HUES6 (cell line): ENCODE results near the gene ACOXL.

Experiments
- H3K27ac ChIP-seq: 2 replicates; pipeline ENCODE4 v1.7.0; 2013; ENCODE audit warnings: low read depth, mild to moderate bottlenecking, low read length, inconsistent platforms
- H3K27me3 ChIP-seq: 2 replicates; pipeline ENCODE4 v1.6.1; 2013; ENCODE audit warnings: low read length; ENCODE audit not compliant: control insufficient read depth, insufficient read depth
- H3K36me3 ChIP-seq: 2 replicates; pipeline ENCODE4 v1.6.1; 2013; ENCODE audit warnings: low read length; ENCODE audit not compliant: control insufficient read depth, insufficient read depth
- H3K4me1 ChIP-seq: 2 replicates; pipeline ENCODE4 v1.6.1; 2013; ENCODE audit warnings: low read length; ENCODE audit not compliant: control insufficient read depth, insufficient read depth
- H3K4me3 ChIP-seq: 2 replicates; pipeline ENCODE4 v1.5.1; 2013; ENCODE audit warnings: low read depth, low read length
- H3K9ac ChIP-seq: one replicate; pipeline ENCODE4 v1.6.1; 2013; ENCODE audit warnings: mild to moderate bottlenecking, low read length
- H3K9me3 ChIP-seq: 2 replicates; pipeline ENCODE4 v1.6.1; 2013; ENCODE audit warnings: low read depth, low read length; ENCODE audit not compliant: control insufficient read depth, insufficient read depth

Gene ACOXL

DNA sequence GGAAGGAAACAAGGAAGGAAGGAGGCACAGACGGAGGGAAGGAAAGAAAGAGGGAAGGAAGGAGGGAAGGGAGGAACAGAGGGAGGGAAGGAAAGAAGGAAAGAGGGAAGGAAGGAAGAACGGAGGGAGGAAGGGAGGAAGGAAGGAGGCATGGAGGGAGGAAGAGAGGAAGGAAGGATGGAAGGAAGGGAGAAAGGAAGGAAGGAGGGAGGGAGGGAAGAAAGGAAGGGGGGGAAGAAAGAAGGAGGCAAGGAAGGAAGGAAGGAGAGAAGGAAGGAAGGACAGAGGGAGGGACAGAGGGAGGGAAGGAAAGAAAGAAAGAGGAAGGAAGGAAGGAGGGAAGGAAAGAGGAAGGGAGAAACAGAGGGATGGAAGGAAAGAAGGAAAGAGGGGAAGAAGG, 7.6 kb upstream of the ACOXL start:
- Histone ChIP-seq H3K4me1 (peaks cover 20% of the 10 kb centered on the region), H3K9me3 (no peaks in the 10 kb centered on the region), H3K36me3 (no peaks in the 10 kb centered on the region), H3K27me3 (no peaks in the 10 kb centered on the region), H3K27ac (no peak overlapping the region), H3K4me3 (no peak overlapping the region), H3K9ac (no peak overlapping the region)

DNA sequence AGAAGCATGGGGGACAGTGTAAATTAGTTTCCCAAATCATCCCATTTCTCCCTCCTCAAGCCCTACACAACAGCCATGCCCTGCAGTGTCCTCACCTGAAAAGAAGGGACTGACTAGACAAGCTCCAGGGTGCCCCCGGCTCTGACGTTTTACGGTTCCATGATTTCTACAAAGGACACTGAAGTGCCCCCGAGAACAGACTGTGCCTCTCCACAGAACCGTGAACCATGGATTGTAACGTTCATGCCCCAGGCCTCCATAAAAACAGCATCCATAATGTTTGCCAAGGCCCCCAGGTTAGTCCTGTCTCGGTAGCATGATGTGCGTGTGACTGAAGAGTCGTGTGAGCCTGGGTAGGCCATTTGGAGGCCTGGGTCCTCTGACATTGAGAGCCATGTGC, 7.0 kb upstream of the ACOXL start:
- no peaks in the 10 kb centered on the region for H3K9me3 ChIP-seq
- H3K9ac ChIP-seq = no peak overlapping the region
- no peaks in the 10 kb centered on the region for H3K36me3 ChIP-seq
- no peak overlapping the region for H3K27ac ChIP-seq
- peaks cover 20% of the 10 kb centered on the region for H3K4me1 ChIP-seq
- no peak overlapping the region for H3K4me3 ChIP-seq
- no peaks in the 10 kb centered on the region for H3K27me3 ChIP-seq

DNA sequence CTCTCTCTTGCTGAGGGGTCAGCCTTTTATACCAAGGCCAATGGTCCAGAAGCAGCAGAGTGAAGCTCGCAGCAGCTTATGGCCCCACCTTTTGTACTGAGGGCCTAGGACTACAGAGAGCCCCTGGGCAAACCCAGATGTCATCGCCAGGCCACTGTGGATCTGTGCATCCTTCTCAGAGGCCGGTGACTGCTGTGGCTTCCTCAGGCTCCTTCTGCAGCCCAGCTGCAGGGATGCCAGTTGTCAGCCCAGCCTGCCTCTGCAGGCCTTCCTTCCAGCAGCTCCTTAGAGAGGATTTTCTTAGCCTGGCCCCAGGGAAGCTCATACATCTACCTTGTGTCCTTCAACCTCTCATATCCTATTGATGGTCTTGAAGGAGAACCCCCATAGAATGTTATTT, 6.5 kb upstream of the ACOXL start:
- H3K9ac ChIP-seq = no peak overlapping the region
- no peaks in the 10 kb centered on the region for H3K27me3 ChIP-seq
- no peaks in the 10 kb centered on the region for H3K9me3 ChIP-seq
- H3K27ac ChIP-seq = no peak overlapping the region
- H3K4me3 ChIP-seq = no peak overlapping the region
- H3K4me1 ChIP-seq = peaks cover 24% of the 10 kb centered on the region
- no peaks in the 10 kb centered on the region for H3K36me3 ChIP-seq

DNA sequence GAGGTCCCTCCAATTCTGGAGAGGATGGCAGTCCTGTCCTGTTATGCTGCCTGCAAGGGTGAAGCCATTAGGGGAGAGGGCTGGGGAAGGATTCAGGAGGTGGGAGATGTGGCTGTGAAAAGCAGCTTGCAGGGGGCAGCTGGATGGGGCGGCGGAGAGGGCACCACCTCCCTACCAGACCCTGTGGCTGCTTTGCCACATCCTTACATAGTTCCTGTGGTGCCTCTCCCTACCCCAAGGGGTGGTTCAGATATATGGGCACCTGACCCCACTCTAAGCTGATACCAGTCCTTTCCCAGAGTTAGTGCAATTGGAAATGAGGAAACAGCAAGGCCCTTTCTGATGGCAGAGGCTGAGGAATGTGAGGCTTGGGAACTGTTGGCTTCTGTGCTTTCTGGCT, 6.1 kb upstream of the ACOXL start:
- no peak overlapping the region for H3K4me3 ChIP-seq
- H3K9ac ChIP-seq = no peak overlapping the region
- H3K4me1 ChIP-seq = peaks cover 28% of the 10 kb centered on the region
- no peaks in the 10 kb centered on the region for H3K9me3 ChIP-seq
- H3K27ac ChIP-seq = no peak overlapping the region
- H3K27me3 ChIP-seq = peaks cover 2% of the 10 kb centered on the region; the same call in 1 of the 2 replicates
- no peaks in the 10 kb centered on the region for H3K36me3 ChIP-seq

DNA sequence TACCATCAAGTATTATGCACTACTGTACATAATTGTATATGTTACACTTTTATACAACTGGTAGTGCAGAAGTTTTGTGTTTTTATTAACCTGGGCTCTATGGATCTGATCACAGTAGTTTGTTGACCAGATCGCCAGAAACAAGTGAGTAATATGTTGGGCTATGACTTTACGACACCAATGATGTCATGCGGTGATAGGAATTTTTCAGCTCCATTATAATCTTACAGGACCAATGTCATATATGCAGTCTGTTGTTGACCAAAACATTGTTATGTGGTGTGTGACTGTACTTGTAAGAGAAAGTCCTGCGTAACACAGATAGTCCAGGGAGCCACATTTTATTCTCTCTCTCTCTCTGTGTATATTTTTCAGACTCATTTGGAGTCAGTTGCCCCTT, 4.5 kb upstream of the ACOXL start:
- H3K4me1 ChIP-seq = peaks cover 37% of the 10 kb centered on the region

DNA sequence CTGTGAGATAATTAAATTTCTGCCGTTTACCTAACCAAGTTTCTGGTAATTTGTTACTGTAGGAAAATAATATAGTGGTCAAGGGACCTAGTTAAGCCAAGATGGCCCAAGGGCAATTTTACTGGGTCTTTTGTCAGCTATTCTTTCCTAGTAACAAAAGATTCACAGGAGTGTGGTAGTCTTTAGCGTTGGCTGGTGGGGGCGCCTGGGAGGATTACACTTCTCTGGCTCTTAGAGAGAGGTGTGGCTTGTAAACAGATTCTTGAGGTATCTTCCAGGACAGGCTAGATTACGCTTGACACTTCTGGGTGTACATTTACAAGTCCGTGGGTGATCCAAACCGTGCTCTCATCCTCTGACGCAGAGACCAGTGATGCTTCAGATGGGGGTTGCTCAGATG, 3.3 kb upstream of the ACOXL start:
- H3K4me3 ChIP-seq = no peak overlapping the region
- H3K9ac ChIP-seq = no peak overlapping the region
- H3K27me3 ChIP-seq = peaks cover 28% of the 10 kb centered on the region
- H3K36me3 ChIP-seq = no peaks in the 10 kb centered on the region
- peaks cover 39% of the 10 kb centered on the region for H3K4me1 ChIP-seq
- no peak overlapping the region for H3K27ac ChIP-seq
- H3K9me3 ChIP-seq = peaks cover 3% of the 10 kb centered on the region; the same call in 1 of the 2 replicates

More for the DNA sequence above, 4.5 kb upstream of the ACOXL start:
- Histone ChIP-seq H3K27me3 (peaks cover 18% of the 10 kb centered on the region; the same call in 1 of the 2 replicates), H3K27ac (no peak overlapping the region), H3K4me3 (no peak overlapping the region), H3K36me3 (no peaks in the 10 kb centered on the region), H3K9ac (no peak overlapping the region), H3K9me3 (peaks cover 3% of the 10 kb centered on the region; the same call in 1 of the 2 replicates)

DNA sequence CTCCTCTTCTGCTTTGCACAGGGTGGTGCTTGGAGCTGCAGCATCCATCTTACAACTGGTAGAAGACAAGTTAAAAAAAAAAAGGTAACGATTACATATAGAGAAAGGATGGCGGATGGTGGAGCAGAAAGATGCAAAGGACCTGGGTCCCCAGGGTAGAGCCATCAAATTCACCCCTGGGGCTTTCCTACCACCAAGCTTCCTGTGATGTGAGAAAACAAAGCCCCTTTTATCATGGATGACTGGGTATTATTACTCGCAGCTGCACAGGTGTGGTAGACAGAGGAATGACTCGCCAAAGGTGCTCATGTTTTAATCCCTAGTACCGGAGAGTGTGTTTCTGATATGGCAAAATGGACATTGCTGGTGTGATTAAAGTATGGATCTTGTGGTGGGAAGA, 1.3 kb upstream of the ACOXL start:
- Histone ChIP-seq H3K9ac (peak overlapping the region; percentile 29), H3K4me1 (peaks cover 50% of the 10 kb centered on the region), H3K36me3 (no peaks in the 10 kb centered on the region), H3K27ac (no peak overlapping the region), H3K27me3 (peaks cover 39% of the 10 kb centered on the region), H3K4me3 (peak overlapping the region; percentile 28; the same call in 1 of the 2 replicates), H3K9me3 (peaks cover 3% of the 10 kb centered on the region; the same call in 1 of the 2 replicates)

DNA sequence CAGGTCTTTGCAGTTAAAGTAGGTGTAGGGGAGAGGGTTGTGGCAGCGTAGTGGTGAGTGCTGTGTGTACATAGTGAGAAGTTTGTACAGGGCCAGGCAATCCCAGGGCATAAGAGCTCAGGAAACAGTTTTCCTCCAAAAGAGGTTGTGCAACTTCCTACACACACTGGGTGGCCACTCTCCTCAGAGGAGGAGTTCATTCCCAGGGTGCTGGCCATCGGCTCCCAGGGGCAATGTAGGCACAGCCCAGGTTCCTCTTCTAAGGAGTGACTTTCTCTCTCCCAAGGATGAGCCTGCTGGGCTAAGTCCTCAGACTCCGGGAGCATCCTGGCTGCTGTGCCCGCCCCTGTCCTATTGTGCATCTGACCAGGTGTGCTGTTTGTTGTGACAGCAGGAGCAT, 3.0 kb downstream of the ACOXL start:
- Histone ChIP-seq H3K27ac (no peak overlapping the region), H3K36me3 (no peaks in the 10 kb centered on the region), H3K9ac (no peak overlapping the region), H3K27me3 (peaks cover 39% of the 10 kb centered on the region), H3K4me3 (0 out of 2 replicates have a peak overlapping the region, but pooled peaks have one; percentile 3), H3K9me3 (peaks cover 3% of the 10 kb centered on the region; the same call in 1 of the 2 replicates), H3K4me1 (peaks cover 52% of the 10 kb centered on the region)

DNA sequence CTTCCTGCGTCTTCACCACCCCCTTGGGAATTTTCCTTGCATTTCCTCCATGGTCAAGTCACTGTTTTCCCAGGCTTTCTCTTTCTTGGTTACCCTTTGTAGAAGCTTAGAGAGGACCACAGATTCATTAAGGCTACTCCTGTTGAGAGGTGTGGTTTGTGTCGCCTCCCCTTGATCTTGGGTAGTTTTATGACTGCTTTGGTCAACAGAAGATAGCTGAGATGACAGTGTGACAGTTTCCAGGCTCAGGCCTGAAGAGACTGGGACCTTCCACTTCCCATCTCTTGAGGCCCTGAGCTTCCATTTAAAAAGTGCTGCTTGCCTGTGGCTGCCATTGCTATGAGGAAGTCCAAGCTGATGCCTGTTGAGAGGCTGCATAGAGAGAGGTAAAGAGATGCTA, 5.4 kb downstream of the ACOXL start:
- Histone ChIP-seq H3K36me3 (no peaks in the 10 kb centered on the region), H3K9me3 (no peaks in the 10 kb centered on the region), H3K27ac (no peak overlapping the region), H3K4me1 (peaks cover 54% of the 10 kb centered on the region), H3K9ac (no peak overlapping the region), H3K4me3 (no peak overlapping the region), H3K27me3 (peaks cover 22% of the 10 kb centered on the region)

DNA sequence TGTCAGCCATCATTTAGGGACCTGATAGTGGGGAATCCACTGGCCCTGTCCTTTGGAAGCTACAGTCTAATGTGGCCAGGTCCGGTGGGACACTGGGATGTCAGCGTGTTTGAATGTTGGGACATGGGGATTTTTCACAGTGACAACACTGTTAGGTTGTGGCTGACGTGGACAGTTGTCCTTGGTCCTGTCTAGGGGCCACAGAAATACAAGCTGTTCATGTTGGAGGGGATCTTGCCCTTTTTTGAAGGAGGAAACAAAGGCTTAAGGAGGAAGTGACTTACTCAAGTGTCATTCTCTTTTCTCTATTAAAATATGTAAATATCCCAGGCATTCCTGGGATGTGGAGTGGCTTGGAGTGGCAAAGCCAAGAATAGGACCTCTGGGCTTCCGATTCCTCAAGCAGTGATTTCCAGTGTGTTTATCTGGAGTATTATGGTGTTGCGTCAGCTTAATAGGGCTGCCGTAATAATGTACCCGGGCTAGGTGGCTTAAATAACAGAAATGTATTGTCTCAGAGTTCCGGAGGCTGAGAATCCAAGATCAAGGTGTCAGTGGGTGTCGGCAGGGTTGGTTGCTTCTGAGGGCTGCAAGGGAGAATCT, 8.5 kb downstream of the ACOXL start:
- Histone ChIP-seq H3K27me3 (no peaks in the 10 kb centered on the region), H3K27ac (no peak overlapping the region; the same call in 1 of the 2 replicates), H3K9me3 (0 out of 2 replicates have a peak, but pooled peaks cover 2% of the 10 kb centered on the region), H3K36me3 (no peaks in the 10 kb centered on the region), H3K9ac (no peak overlapping the region), H3K4me1 (peaks cover 60% of the 10 kb centered on the region), H3K4me3 (no peak overlapping the region)

DNA sequence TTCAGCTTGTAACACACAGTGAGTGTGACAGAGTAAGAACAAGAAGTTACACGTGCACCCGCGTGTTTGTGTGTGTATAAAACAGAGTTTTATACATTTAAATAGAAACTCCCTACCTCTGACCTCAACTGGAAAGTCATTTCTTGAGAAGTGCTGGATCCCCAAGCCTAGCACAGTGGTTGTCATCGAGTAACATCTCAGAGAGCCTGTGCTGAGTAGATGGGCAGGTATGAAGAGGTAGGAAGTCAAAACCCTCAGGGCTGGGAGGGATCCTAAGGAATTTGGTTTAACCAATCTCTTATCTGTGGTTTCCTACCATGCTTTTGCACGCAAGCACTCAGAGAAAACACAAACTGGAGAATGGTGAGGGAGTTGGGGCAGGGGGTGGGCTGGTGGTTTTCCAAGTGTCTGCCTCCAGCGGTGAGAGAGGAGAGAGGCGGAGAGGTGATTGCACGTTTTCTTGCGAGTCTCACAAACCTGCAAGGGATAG, 9.2 kb downstream of the ACOXL start:
- H3K27ac ChIP-seq = no peak overlapping the region; the same call in 1 of the 2 replicates
- no peak overlapping the region for H3K4me3 ChIP-seq
- H3K36me3 ChIP-seq = no peaks in the 10 kb centered on the region
- H3K9me3 ChIP-seq = 0 out of 2 replicates have a peak, but pooled peaks cover 2% of the 10 kb centered on the region
- no peak overlapping the region for H3K9ac ChIP-seq
- no peaks in the 10 kb centered on the region for H3K27me3 ChIP-seq
- peaks cover 66% of the 10 kb centered on the region for H3K4me1 ChIP-seq
